Left ventricle myocardium inferior (tissue), 1 donor: ENCODE data around the gene NOSIP. TPM values are rescaled to one million over a fixed set of nuclear protein-coding genes. Genes with fewer than 3 reads are reported as not detected.

Experiments
- DNase-seq: peaks from one replicate; pipeline ENCODE4 v3.0.0-alpha.2; 2020
- H3K27ac ChIP-seq: fragments of 200-600 bp; replicated peaks from 2 replicates; pipeline ENCODE4 v1.8.0; 2021
- H3K27me3 ChIP-seq: fragments of 200-600 bp; 2 replicates; pipeline ENCODE4 v1.8.0; 2021; ENCODE audit warnings: low read depth
- H3K36me3 ChIP-seq: fragments of 200-600 bp; 2 replicates; pipeline ENCODE4 v1.8.0; 2021
- H3K4me1 ChIP-seq: fragments of 200-600 bp; 2 replicates; pipeline ENCODE4 v1.8.0; 2021
- H3K4me3 ChIP-seq: fragments of 200-600 bp; 2 replicates; pipeline ENCODE4 v1.8.0; 2021; ENCODE audit warnings: mild to moderate bottlenecking, moderate library complexity
- H3K9me3 ChIP-seq: fragments of 200-600 bp; replicated peaks from 2 replicates; pipeline ENCODE4 v1.8.0; 2021
- CTCF ChIP-seq: fragments of 200-600 bp; IDR thresholded peaks from 2 replicates; pipeline ENCODE4 v1.8.0; 2021; ENCODE audit warnings: antibody characterized with exemption, mild to moderate bottlenecking, borderline replicate concordance
- intact Hi-C: fragments of 100-400 bp; cut with micrococcal nuclease; formaldehyde crosslinking; loops from one replicate; pipeline ENCODE4 v1.11.0; 2022
- total RNA-seq: library from RNA; stranded (reverse); fragmentation: NEBNext Ultra II Directional; extraction: Animal tissue kit (Norgen Biotek cat#: 25700); gene quantifications from one replicate; pipeline ENCODE4 v1.2.1, GENCODE V29; 2021
- donor health status: DM: no; HTN: yes; CAD: no; lungs with severe emphysema.

Gene NOSIP
- total RNA-seq, 1 donor from 2014 or later: 47.3 TPM

- H3K4me3 ChIP-seq: peak overlapping the region; percentile 73
- H3K4me1 ChIP-seq: peaks cover 22% of the 10 kb centered on the region
- no peaks in the 10 kb centered on the region for H3K27me3 ChIP-seq
- H3K9me3 ChIP-seq: no peaks in the 10 kb centered on the region
- no peak overlapping the region for H3K27ac ChIP-seq
- intact Hi-C loops: no loop called here
- peaks cover 7% of the 10 kb centered on the region for H3K36me3 ChIP-seq
- peak; percentile 81 for DNase-seq
- TF ChIP-seq CTCF: peak; percentile 50
These were observed 46.5 kb downstream of the NOSIP start for GRCh38 chr19:49533551-49534488.

- Histone ChIP-seq H3K36me3 (peaks cover 7% of the 10 kb centered on the region), H3K27me3 (no peaks in the 10 kb centered on the region), H3K27ac (no peak overlapping the region), H3K4me3 (no peak overlapping the region), H3K9me3 (no peaks in the 10 kb centered on the region), H3K4me1 (peaks cover 36% of the 10 kb centered on the region)
- intact Hi-C loops: no loop called here
- DNase-seq: no peak
- no peak for TF ChIP-seq CTCF
These were observed 49.6 kb downstream of the NOSIP start for GRCh38 chr19:49530708-49531107.

- Histone ChIP-seq H3K9me3 (no peaks in the 10 kb centered on the region), H3K4me3 (peak overlapping the region; percentile 66), H3K27me3 (no peaks in the 10 kb centered on the region), H3K4me1 (peaks cover 20% of the 10 kb centered on the region), H3K36me3 (peaks cover 11% of the 10 kb centered on the region), H3K27ac (peak overlapping the region; percentile 72)
- DNase-seq: no peak
- intact Hi-C loops: no loop called here
- TF ChIP-seq CTCF: no peak
These were observed 52.1 kb downstream of the NOSIP start for GRCh38 chr19:49528211-49528771.

- Histone ChIP-seq H3K4me3 (no peak overlapping the region), H3K27ac (no peak overlapping the region), H3K4me1 (peaks cover 17% of the 10 kb centered on the region), H3K36me3 (peaks cover 11% of the 10 kb centered on the region), H3K9me3 (no peaks in the 10 kb centered on the region), H3K27me3 (no peaks in the 10 kb centered on the region)
- intact Hi-C loops: no loop called here
- no peak for TF ChIP-seq CTCF
- no peak for DNase-seq
These were observed 55.4 kb downstream of the NOSIP start for GRCh38 chr19:49524812-49525455.

GRCh38 chr19:49520705-49521319 is 59.5 kb downstream of the NOSIP start:
- intact Hi-C loops: no loop called here
- peaks cover under 1% of the 10 kb centered on the region for H3K4me1 ChIP-seq
- peaks cover 5% of the 10 kb centered on the region for H3K36me3 ChIP-seq
- H3K4me3 ChIP-seq: no peak overlapping the region
- no peak for TF ChIP-seq CTCF
- H3K9me3 ChIP-seq: no peaks in the 10 kb centered on the region
- no peaks in the 10 kb centered on the region for H3K27me3 ChIP-seq
- DNase-seq: no peak
- H3K27ac ChIP-seq: no peak overlapping the region
